ENCODE results near the gene CDH4. TPM values are rescaled to one million over a fixed set of nuclear protein-coding genes. Genes with fewer than 3 reads are reported as not detected.

The CDH4 gene
- total and polyA plus RNA-seq, 2 of the 8 experiments (the other 6 are each of a cell fraction or from before 2014, with no cell fraction given), result 4.3 to 7.9 TPM

DNA sequence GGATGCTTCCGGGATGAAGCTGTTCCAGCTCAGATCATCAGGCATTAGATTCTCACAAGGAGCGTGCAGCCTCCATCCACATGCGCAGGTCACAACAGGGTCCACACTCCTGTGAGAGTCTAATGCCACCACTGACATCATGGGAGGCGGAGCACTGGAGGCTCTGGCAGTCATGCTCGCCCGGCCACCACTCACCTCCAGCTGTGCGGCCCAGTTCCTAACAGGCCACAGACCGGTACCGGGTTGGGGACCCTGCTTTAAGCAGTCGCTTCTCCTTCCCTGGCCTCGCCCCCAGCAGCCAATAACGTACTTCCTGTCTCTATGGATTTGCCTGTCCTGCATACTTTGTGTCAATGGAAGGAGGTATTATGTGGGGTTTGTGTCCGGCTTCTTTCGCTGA is 576.8 kb downstream of the CDH4 start:
- H3K27ac ChIP-seq (ENCODE audit: low read depth, low read length), result no peak overlapping the region
- H3K18ac ChIP-seq (ENCODE audit: extremely low read depth, low read length), result no peak overlapping the region
- H3K27me3 ChIP-seq (replicated peaks in 1 of 4; ENCODE audit: control insufficient read depth in 3 of 4, extremely low read depth in 1 of 4, insufficient read depth in 3 of 4, low read length in 3 of 4), result peaks cover 0 to 2% (median 0%) of the 10 kb centered on the region in 4 experiments; a peak in 2 of 7 replicates
- no peaks in the 10 kb centered on the region for H3K36me3 ChIP-seq (ENCODE audit: control insufficient read depth in 2 of 4, insufficient read depth in 4 of 4, low read length in 3 of 4)
- H2AFZ ChIP-seq (ENCODE audit: low read length), result no peak overlapping the region
- H3K4ac ChIP-seq (replicated peaks; ENCODE audit: insufficient read length, low read depth, low read length), result no peak overlapping the region
- no peak overlapping the region for H2AK5ac ChIP-seq (ENCODE audit: low read depth, low read length)
- TF ChIP-seq NRF1 (IDR thresholded peaks at IDR 0.05; ENCODE audit: low read depth, low read length), result no peak
- TF ChIP-seq RFX5 (IDR thresholded peaks at IDR 0.05; ENCODE audit: borderline replicate concordance, low read depth, low read length), result no peak
- no peak overlapping the region for H4K8ac ChIP-seq (ENCODE audit: extremely low read depth, insufficient read depth, low read length)
- POLR2A ChIA-PET (ENCODE audit: partially characterized antibody), result no interaction called here
- FAIRE-seq (no peak), DNase-seq (ENCODE audit: low read depth in 1 of 2, low spot score in 2 of 2) (no peak)
- H3K23me2 ChIP-seq (ENCODE audit: low read depth, low read length), result no peaks in the 10 kb centered on the region
- H3K4me3 ChIP-seq (ENCODE audit: extremely low read depth in 1 of 4, insufficient read depth in 2 of 4, low read depth in 3 of 4, low read length in 4 of 4), result no peak overlapping the region
- no peaks in the 10 kb centered on the region; the same call in 1 of the 2 replicates for H3K79me1 ChIP-seq (ENCODE audit: low read depth, low read length)
- no peak overlapping the region for H3K56ac ChIP-seq (replicated peaks; ENCODE audit: insufficient read length, low read depth, low read length)
- no peak overlapping the region for H4K91ac ChIP-seq (replicated peaks; ENCODE audit: insufficient read length, low read length)
- CTCF ChIA-PET (ENCODE audit: partially characterized antibody), result interaction anchor here (0.6 kb wide), 1 partner anchor 167 kb away, joined by 3 read pairs; no protein-coding TSS in a partner anchor
- no peak overlapping the region for H3K23ac ChIP-seq (ENCODE audit: insufficient read length)
- H2BK15ac ChIP-seq (ENCODE audit: low read length), result no peak overlapping the region
- no peaks in the 10 kb centered on the region for H4K20me1 ChIP-seq (replicated peaks in 1 of 2; ENCODE audit: control insufficient read depth in 1 of 2, insufficient read depth in 2 of 2, low read length in 2 of 2)
- H2BK20ac ChIP-seq (ENCODE audit: low read length), result no peak overlapping the region
- no peak overlapping the region for H2BK5ac ChIP-seq (ENCODE audit: low read depth, low read length)
- H3K9ac ChIP-seq (replicated peaks in 1 of 4; ENCODE audit: extremely low read depth in 1 of 4, low read depth in 3 of 4, low read length in 3 of 4), result no peak overlapping the region
- no peak overlapping the region for H3K14ac ChIP-seq (ENCODE audit: insufficient read length)
- WGBS, 2 experiments (ENCODE audit: extremely low coverage in 1 of 2, insufficient coverage in 1 of 2, insufficient read length in 1 of 2, insufficient replicate concordance in 2 of 2, low coverage in 1 of 2, low lambda C conversion rate in 2 of 2, missing lambda C conversion rate in 1 of 2), result 93% methylated on average over 14 of the region's 14 CpGs; no CpG with 5 or more reads in 1 of the 2 experiments
- no peak overlapping the region for H3K4me2 ChIP-seq (ENCODE audit: insufficient read depth in 1 of 2, low read depth in 2 of 2, low read length in 2 of 2)
- no peak overlapping the region for H4K5ac ChIP-seq (ENCODE audit: insufficient read length, low read depth, low read length)
- no peak overlapping the region for H2BK12ac ChIP-seq (ENCODE audit: low read depth, low read length)
- peaks cover 11 to 12% of the 10 kb centered on the region in 2 experiments; a peak in 3 of 4 replicates for H3K9me3 ChIP-seq (ENCODE audit: insufficient read depth in 2 of 2, low read depth in 1 of 2, low read length in 1 of 2)
- no peaks in the 10 kb centered on the region for H3K79me2 ChIP-seq (ENCODE audit: control insufficient read depth in 1 of 2, insufficient read depth in 2 of 2, low read length in 2 of 2)
- H3K4me1 ChIP-seq (replicated peaks in 1 of 4; ENCODE audit: control insufficient read depth in 3 of 4, insufficient read depth in 4 of 4, low read length in 3 of 4), result no peaks in the 10 kb centered on the region
- H2BK120ac ChIP-seq (replicated peaks; ENCODE audit: low read depth, low read length), result no peak overlapping the region

Data from H1 (cell line).